GM18526 (cell line): ENCODE data around the gene PCNT.

Source experiments
- POLR2A ChIP-seq: IDR thresholded peaks from 3 replicates; pipeline ENCODE4 v1.6.1; 2011; ENCODE audit not compliant: insufficient read length; ENCODE audit errors: extremely low read depth

PCNT gene

DNA sequence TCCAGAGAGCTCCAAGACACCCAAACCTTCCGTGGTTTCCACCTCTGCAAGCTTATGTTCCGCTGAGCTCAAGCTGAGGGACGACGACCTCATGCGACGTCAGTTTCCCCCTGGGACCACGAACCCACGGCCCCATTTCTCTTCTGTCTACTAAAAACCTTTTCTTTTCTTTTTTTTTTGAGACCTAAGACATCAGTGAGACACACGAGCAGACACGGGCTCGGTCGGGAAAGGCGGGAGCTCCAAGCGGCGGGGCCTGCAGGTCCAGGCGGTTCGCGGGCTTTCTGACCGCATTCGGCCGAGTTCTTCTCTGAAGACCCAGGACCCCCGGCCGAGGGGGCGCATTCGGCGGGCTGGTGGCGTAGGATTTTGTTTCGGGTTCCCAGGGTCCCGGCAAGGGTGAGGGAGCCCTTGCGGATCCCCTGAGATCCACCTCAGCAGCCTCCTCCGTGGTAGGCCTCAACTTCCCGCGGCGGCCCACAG lies 688 bp upstream of the PCNT start:
- TF ChIP-seq POLR2A = no peak

DNA sequence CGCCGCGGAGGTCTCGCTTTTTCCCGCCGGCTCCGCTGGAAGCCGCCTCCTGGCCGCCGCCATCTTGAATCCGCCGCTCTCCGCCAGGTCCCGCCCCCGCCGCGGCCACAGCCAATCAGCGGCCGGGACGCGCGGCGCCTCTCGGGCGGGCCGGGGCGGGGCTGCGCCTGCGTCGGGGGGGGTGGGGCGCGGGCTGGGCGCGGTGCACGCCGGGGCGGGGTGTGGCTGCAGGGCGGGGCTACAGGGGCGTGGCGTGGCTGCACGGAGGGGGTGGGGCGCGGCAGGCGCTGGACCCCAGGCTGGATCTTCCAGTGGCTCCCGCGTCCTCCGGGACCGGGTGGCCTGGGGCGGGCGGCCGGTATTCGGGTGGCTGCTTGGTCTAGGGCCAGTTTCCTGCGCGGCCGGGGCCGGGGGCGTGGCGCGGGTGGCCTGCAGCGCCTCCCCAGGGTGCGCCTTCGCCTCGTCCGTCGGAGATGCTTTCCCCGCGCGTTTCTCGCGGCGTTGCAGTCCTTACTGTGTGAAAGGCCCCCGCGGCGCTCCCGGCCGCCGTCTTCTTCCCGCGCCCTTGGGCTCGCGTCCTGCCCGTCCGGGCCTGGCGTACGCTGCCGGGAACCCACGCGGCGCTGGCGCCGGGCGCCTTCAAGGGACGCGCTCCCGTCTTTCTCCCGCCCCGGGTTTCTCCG lies 575 bp downstream of the PCNT start:
- peak; percentile 58 for TF ChIP-seq POLR2A

DNA sequence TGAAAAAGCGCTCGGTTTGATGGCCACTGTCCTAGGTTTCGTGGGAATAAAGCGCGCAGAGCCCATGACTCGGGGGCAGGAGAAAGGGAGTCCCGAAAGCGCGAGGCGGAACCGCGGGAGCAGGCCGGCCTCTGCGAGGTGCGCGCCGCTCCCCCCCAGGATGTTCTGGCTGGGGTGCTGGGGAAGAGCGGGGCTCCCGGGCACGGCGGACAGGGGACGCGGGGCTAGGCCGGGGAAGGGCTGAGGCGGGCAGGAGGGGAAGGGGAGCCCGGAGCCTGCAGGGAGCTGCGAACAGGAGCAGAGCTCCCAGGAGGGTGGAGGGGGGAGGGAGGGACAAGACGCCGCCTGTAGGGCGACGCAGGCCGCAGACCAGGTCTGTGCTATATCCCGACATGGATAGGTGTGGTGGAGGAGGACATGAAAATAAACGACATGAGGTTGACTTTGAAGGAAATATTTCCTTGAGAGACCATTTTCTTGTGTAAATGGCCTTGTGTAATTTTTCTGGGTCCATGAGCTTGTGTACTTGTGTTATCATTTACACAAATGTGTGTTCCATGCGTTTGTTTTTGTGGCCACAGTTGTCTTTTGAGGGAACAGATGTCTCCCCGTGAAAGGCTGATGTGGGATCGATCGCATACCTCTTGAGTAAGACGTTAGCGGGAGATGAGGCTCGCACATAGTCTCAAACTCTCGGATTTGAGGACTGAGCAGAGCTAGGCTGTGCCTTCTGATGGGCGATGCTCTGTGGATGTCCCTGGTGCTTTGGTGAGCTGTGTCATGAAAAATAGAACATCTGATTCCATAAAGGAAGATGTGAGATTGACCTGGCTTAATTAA lies 1.3 kb downstream of the PCNT start:
- no peak for TF ChIP-seq POLR2A

DNA sequence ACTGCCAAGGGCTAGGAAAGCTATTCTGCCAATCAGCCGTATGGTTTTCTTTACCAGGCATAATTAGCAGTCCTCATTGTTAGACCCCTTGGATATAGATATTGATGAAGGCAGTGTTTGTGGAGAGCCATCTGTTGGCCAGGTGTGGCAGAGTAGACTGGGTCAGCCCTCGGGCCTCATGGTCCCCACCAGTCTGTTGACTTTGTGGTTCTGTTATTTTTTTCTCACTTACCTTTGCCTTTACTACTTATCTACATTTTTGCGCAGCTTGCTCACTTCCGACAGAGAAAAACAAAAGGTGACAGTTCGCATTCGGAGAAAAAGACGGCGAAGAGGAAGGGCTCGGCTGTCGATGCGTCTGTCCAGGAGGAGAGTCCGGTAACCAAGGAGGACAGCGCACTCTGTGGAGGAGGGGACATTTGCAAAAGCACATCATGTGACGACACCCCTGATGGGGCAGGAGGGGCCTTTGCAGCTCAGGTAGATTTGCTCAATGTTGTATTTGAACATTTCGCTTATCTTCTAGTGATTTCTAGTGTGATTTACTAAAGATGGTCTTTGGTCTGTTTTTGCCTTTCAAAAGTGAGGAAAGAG lies 2.3 kb downstream of the PCNT start:
- TF ChIP-seq POLR2A = no peak

DNA sequence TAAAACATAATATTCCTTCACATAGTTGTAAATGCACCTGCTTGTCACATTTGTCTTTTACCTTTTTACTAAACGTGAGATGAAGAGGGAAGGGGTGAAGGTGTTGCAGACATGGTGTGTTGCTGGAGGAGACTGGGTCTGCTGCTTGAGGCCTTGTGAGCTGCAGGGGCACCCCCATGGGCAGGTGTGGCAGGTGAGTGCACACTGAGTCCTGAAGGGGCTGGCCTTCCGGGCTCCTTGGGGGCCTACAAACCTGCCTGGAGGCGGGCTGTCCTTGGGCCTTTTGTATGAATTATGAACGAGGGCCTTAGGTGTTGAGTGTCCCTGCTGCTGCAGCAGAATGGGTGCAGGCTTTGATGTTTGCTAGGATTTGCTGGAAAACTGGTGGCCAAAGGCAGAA lies 3.8 kb downstream of the PCNT start:
- no peak for TF ChIP-seq POLR2A

DNA sequence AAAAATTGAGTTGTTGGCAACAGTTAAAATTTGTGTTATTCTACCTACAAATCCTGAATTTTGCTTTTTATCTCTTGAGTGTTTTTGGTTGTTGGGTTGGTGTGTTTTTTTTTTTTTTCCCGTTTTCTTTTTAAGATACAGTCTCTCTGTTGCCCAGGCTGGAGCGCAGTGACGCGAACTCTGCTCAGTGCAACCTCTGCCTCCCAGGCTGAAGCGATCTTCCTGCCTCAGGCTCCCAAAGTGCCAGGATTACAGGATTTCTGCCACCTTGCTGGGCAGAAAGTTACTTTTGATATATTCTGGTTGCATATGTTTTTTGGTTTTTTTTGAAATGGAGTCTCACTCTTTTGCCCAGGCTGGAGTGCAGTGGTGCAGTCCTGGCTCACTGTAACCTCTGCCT lies 4.2 kb downstream of the PCNT start:
- no peak for TF ChIP-seq POLR2A

DNA sequence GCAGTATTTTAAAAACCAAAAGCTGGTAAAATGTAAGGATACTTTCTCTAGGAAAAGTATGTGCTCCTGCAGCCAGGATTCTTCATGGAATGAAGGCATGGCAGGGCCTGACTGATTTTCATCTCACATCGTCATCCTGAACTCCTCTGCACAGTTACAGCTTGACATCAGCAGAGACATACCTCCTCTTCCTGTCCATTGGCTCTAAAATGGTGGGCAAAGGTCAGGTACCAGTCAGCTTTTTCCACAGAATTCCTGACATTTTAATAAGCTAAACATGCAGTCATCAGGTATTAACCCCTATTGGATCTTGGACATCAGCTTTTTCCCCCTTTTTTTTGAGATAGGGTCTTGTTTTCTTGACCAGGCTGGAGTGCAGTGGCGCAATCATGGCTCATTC lies 5.8 kb downstream of the PCNT start:
- TF ChIP-seq POLR2A = no peak

DNA sequence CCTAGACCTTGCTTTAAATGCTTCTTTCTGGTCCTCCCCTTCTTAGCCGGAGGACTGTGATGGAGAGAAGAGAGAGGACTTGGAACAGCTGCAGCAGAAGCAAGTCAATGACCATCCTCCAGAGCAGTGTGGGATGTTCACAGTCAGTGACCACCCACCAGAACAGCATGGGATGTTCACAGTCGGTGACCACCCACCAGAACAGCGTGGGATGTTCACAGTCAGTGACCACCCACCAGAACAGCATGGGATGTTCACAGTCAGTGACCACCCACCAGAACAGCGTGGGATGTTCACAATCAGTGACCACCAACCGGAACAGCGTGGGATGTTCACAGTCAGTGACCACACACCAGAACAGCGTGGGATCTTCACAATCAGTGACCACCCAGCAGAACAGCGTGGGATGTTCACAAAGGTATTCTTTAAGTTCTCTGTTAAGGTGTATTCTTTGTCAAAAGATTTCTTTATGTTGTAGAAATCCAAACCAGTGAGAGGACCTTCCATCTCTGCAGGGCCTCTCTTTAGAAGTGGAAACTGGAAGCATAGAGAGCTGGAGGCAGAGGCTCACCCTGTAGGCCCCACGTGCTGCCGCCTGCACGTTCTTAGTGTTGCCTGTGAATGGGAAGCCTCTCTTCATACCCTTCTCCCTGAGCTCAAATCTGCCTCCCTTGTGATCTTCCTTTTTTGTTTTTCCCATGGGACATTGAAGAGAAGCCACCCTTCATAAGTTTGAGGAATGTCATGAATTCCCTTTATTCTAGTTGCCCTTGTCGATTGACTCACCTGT lies 10.6 kb downstream of the PCNT start:
- TF ChIP-seq POLR2A = no peak

- no peak for TF ChIP-seq POLR2A
Observed at GRCh38 chr21:46336603-46337002, 12.6 kb downstream of the PCNT start.

- no peak for TF ChIP-seq POLR2A
Observed at GRCh38 chr21:46340998-46341397, 17.0 kb downstream of the PCNT start.

DNA sequence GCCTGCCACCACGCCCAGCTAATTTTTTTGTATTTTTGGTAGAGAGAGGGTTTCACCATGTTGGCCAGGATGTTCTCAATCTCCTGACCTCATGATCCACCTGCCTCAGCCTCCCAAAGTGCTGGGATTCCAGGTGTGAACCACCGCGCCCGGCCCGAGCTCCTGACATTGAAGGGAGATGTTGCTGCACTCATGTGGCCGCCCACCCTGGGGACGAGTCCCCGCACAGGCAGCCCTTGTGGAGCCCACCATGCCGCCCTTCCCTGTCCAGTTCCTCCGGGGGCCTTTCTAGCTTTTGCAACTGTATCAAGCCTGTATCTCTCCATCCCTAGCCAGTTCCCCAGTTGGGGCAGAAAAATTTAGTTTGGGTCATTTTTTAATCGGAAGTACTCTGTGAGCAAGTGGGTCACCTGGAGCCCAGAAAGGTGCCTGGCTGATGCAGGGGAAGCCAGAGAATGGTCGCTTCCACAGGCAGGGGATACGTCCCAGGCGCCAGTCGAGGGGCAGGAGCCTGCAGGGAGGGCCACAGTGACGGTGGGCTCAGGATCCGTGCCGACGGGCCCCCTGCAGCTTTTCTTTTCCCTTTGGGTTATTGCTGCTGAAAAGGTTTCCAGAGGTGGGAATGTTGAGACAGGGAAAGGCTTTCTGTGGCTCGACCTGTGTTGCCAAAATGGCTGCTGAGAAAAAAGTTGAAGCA lies 20.4 kb downstream of the PCNT start:
- TF ChIP-seq POLR2A = no peak

GRCh38 chr21:46345861-46346260 lies 21.9 kb downstream of the PCNT start:
- no peak for TF ChIP-seq POLR2A

GRCh38 chr21:46346296-46347202 lies 22.6 kb downstream of the PCNT start:
- TF ChIP-seq POLR2A = no peak

- no peak for TF ChIP-seq POLR2A
Observed at GRCh38 chr21:46347203-46347550, 23.2 kb downstream of the PCNT start.
